Subcutaneous adipose tissue (tissue), 4 donors: Measurements from ENCODE around the gene GOLGA2. TPM values are rescaled to one million over a fixed set of nuclear protein-coding genes. Genes with fewer than 3 reads are reported as not detected.

Source experiments
- CTCF ChIP-seq: fragments of 450-650 bp; IDR thresholded peaks from one replicate; pipeline ENCODE4 v1.5.1; 2016; ENCODE audit warnings: low read depth, mild to moderate bottlenecking, control low read depth, antibody characterized with exemption, moderate library complexity
- total RNA-seq, 4 donors: library from RNA; depleted of rRNA; stranded (reverse); fragments of >200 nt; gene quantifications; one replicate each; pipeline ENCODE4 v1.1.0, GENCODE V29; 2016

Gene GOLGA2
- total RNA-seq, 4 donors from 2014 or later: 70.0 to 123 (median 86.2) TPM

- TF ChIP-seq CTCF: no peak
Measured at GRCh38 chr9:128242828-128243214, 33.0 kb downstream of the GOLGA2 start.

- TF ChIP-seq CTCF: no peak
Measured at GRCh38 chr9:128242124-128242523, 33.7 kb downstream of the GOLGA2 start.

- no peak for TF ChIP-seq CTCF
Measured at GRCh38 chr9:128233817-128234406, 41.9 kb downstream of the GOLGA2 start.

GRCh38 chr9:128232528-128233428, 43.0 kb downstream of the GOLGA2 start:
- no peak for TF ChIP-seq CTCF

GRCh38 chr9:128231638-128232527, 43.9 kb downstream of the GOLGA2 start:
- no peak for TF ChIP-seq CTCF

GRCh38 chr9:128226412-128226801, 49.4 kb downstream of the GOLGA2 start:
- no peak for TF ChIP-seq CTCF
